ENCODE data around the gene CYP1A1.

- TF ChIP-seq, protein P1, sequence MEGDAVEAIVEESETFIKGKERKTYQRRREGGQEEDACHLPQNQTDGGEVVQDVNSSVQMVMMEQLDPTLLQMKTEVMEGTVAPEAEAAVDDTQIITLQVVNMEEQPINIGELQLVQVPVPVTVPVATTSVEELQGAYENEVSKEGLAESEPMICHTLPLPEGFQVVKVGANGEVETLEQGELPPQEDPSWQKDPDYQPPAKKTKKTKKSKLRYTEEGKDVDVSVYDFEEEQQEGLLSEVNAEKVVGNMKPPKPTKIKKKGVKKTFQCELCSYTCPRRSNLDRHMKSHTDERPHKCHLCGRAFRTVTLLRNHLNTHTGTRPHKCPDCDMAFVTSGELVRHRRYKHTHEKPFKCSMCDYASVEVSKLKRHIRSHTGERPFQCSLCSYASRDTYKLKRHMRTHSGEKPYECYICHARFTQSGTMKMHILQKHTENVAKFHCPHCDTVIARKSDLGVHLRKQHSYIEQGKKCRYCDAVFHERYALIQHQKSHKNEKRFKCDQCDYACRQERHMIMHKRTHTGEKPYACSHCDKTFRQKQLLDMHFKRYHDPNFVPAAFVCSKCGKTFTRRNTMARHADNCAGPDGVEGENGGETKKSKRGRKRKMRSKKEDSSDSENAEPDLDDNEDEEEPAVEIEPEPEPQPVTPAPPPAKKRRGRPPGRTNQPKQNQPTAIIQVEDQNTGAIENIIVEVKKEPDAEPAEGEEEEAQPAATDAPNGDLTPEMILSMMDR (IDR thresholded peaks at IDR 0.05): no peak
- TF ChIP-seq POLR2A (IDR thresholded peaks at IDR 0.05; ENCODE audit: low read depth) (no peak), POLR2AphosphoS5 (IDR thresholded peaks at IDR 0.05) (no peak)
These were observed 29.0 kb downstream of the CYP1A1 start for GRCh38 chr15:74696398-74696729.

Measured in esophagus muscularis mucosa (tissue), 3 donors.